GM12891 (cell line): Measurements from ENCODE around the gene EDEM3.

Experiments
- PAX5 ChIP-seq: IDR thresholded peaks from 2 replicates; pipeline ENCODE4 v1.6.1; 2011; ENCODE audit warnings: low read length, moderate library complexity, mild to moderate bottlenecking; ENCODE audit not compliant: insufficient read depth, severe bottlenecking
- POLR2A ChIP-seq: IDR thresholded peaks from 2 replicates; pipeline ENCODE4 v1.6.1; 2011; ENCODE audit warnings: low read depth, low read length, control low read depth
- POLR2AphosphoS5 ChIP-seq: IDR thresholded peaks from 2 replicates; pipeline ENCODE4 v1.6.1; 2011; ENCODE audit warnings: low read depth, low read length, control low read depth
- POU2F2 ChIP-seq: IDR thresholded peaks from 2 replicates; pipeline ENCODE4 v1.6.1; 2011; ENCODE audit warnings: low read depth, mild to moderate bottlenecking, control low read depth, low read length, moderate library complexity
- TAF1 ChIP-seq: IDR thresholded peaks from 2 replicates; pipeline ENCODE4 v1.6.1; 2011; ENCODE audit warnings: low read depth, low read length, control low read depth

GRCh38 chr1:184647471-184647870 is 107.2 kb downstream of the EDEM3 start:
- TF ChIP-seq POLR2AphosphoS5 (no peak), TAF1 (no peak), POLR2A (no peak), POU2F2 (no peak), PAX5 (no peak)
